Measurements from ENCODE around the gene BOD1L1.
A peak's percentile ranks its signal among the peaks of the same experiment; 100 is the strongest.

Gene BOD1L1

DNA sequence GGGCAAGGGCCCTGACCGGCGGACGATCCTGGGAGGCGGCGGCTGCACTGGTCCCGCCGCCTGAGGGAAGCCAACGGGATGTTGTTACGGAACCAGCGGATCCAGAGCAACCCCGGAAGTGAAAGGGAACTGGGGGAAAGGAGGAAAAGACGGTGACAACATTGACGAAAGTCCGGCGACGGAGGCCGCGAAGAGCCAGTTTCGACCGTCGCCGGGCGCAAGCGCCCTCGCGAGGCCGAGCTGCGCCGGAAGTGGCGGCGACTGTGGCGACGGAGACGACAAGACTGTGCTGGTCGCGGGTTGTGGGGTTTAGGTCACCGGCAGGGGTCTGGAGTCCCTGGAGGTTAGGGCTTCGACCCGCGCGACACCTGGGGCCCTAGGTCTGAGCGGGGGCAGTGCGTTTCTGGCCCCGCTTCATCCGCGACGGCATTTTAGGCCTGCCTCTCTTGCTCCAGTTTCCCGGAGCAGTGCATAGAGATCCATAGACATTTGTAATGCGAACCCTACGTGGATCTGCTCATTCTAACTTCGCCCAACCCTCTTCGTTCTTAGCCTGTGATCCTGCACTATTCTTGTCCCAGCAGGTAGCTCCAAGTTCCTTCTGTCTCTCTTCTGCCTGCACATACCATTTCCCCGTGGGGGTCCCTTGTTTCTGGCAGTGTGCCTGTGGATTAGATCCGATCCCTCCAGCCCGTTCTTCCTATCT, at the start of gene BOD1L1:
BOD1L1 (minus strand) TSS at position 120 of the 706 bp plus-strand sequence. CDS start 138 bp downstream, outside the sequence.
- DNase-seq (ENCODE audit: low read depth in 4 of 4, low spot score in 1 of 4) = peak; percentile 34 to 74 (median 63)

GRCh38 chr4:13674971-13675370, 47.4 kb upstream of the BOD1L1 start:
- no peak for DNase-seq (ENCODE audit: low read depth in 4 of 4, low spot score in 1 of 4)

- no peak for DNase-seq (ENCODE audit: low read depth in 4 of 4, low spot score in 1 of 4)
Observed at GRCh38 chr4:13673167-13673566, 45.6 kb upstream of the BOD1L1 start.

DNA sequence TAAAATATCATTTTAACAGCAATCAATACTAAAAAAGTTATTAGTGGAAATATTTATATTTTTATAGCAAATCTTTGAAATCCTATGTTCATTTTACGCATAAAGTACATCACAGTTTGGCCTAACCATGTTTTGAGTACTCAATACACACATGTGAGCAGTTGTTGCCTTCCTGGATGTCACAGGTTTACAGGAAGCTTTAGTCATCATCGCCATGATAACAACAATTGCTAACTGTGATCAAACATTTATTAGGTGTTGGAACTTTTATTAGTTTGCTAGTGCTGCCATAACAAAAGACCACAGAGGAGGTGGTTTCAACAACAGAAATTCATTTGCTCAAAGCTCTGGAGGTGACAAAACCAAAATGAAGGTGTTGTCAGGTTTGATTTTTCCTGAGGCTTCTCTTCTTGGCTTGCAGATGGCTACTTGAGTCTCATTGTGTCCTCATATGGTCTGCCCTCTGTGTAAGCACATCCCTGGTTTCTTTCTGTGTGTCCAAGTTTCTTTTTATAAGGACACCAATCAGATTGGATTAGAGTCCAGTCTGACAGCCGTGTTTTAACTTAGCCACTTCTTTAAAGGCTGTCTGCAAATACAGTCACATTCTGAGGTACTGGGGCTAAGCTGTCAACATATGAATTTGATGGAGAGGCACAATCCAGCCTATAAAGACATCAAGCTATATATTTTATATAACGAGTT, 43.1 kb upstream of the BOD1L1 start:
- DNase-seq (ENCODE audit: low read depth in 4 of 4, low spot score in 1 of 4) = no peak

GRCh38 chr4:13665701-13666660, 38.5 kb upstream of the BOD1L1 start:
- no peak for DNase-seq (ENCODE audit: low read depth in 4 of 4, low spot score in 1 of 4)

DNA sequence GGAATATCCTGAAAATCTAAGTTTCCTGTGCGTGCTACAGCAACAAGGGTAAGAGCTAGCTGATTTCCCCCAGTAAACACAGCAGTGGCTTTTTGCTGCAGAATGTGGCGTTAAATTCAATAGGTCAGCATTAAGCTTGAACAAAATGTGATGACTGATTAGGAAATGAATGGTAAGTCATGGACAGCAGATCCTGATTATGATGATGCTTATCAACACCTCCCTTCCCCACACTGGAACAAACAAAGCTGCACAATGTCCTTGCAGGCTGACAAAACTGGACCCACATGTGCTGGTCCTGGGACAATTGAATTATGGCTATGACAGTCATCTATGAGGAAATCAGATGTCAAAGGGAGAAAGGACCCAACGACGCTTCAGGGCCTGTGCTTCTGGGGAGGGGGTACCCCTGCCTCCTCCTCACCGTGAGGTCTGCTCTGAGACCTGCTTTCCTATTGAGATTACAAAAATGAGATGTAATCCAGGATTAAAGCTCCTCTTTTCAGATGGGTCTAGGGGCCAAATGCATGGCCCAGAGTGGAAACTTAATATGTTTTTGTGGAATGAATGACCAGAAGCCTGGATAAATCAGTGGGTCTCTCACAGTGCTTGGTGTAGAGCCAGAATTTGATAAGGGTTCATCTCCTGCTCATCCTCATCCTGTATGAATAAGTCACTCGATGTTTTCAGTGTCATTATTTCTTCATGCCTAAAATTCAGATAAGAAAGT, 32.0 kb upstream of the BOD1L1 start:
- no peak for DNase-seq (ENCODE audit: low read depth in 4 of 4, low spot score in 1 of 4)

DNA sequence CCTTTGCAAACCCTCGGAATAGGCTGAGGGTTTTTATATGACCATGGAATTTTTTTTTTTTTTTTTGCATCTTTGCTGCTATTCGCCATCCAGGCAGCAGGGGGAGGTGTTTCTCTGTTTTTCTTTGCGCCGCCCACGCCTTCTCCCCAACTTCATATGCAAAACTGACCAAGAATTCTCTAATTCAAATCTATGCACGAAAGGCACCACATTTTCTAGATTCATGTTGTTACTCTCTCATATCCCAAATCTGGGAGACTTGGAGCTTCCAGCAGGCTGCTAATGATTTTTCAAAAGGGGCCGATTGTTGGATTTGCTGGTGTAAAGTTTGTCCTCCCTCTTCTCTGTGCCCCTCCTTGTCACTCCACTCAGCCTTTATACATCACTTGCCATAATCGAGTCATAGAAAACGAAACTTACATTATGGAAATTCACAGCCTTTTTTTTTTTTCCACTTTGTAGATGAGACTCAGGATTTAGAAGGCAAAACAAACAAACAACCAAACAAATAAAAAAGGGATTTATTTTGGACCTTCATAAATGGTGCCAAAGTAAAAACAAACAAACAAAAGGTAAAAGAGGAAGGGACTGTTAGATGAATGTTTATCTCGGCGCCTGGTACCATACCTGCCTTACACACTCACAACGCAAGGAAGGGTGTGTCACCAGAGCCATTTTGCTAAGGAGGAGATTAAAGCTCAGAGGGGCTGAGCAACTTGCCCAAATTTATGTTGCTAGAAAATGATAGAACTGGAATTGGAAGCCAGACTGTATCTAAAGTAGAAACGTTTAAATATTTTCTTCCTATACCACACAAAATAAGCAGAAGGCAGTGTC, 29.3 kb upstream of the BOD1L1 start:
- DNase-seq (ENCODE audit: low read depth in 4 of 4, low spot score in 1 of 4) = peak; percentile 37 to 66 (median 62)

DNA sequence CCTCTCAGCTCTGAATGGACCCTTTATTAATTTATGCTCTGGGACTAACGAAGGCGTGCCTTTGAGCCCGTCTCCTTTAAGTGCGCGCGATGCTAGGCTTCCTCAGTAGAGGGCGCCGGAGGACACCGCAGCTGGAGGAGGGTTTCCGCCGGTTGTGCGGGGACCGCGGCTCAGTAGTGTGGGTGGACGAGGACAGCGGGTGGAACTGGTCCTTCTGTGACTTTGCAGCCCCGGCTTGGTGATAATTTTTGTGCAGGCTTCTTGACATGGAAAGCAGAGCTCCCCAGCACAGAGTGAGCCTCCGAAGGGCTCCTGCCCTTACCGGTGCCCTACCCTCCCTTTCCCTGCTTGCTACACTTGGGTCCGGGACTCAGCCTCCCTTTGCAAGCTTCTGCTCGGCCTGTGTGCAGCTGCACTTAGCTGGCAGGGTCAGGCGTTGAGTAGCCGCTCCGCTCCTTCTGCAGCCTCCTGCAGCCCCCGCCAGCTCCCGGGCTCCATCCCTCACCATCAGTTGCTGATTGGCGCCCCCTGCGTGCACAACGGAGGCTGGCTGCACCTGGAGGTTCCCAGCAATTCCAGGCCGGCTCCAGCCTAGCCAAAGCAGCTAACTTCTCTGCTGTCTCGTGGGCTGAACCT, 26.8 kb upstream of the BOD1L1 start:
- peak; percentile 53 to 69 (median 66) for DNase-seq (ENCODE audit: low read depth in 4 of 4, low spot score in 1 of 4)

GRCh38 chr4:13653766-13654161, 26.2 kb upstream of the BOD1L1 start:
- no peak for DNase-seq (ENCODE audit: low read depth in 4 of 4, low spot score in 1 of 4)

- DNase-seq (ENCODE audit: low read depth in 4 of 4, low spot score in 1 of 4) = no peak
Observed at GRCh38 chr4:13647031-13647430, 19.5 kb upstream of the BOD1L1 start.

DNA sequence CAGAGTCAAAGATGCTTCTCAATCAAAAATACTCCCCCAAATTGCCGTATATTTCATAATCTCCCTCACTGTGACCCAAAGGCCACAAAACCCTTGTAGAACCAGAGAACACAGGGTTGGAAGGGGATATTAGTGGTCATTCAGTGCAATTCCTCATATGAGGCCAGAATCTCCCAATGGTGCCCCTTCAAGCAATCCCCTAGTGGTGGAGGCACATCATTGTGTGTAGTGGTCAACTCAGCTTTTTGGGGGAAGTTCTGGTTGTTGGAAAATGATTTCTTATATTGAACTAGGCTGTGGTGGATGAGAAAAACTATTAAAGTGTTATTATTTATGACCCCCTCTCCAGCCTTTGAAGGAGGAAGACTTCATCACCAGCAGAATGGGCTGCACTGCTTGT, 17.6 kb upstream of the BOD1L1 start:
- no peak for DNase-seq (ENCODE audit: low read depth in 4 of 4, low spot score in 1 of 4)

DNA sequence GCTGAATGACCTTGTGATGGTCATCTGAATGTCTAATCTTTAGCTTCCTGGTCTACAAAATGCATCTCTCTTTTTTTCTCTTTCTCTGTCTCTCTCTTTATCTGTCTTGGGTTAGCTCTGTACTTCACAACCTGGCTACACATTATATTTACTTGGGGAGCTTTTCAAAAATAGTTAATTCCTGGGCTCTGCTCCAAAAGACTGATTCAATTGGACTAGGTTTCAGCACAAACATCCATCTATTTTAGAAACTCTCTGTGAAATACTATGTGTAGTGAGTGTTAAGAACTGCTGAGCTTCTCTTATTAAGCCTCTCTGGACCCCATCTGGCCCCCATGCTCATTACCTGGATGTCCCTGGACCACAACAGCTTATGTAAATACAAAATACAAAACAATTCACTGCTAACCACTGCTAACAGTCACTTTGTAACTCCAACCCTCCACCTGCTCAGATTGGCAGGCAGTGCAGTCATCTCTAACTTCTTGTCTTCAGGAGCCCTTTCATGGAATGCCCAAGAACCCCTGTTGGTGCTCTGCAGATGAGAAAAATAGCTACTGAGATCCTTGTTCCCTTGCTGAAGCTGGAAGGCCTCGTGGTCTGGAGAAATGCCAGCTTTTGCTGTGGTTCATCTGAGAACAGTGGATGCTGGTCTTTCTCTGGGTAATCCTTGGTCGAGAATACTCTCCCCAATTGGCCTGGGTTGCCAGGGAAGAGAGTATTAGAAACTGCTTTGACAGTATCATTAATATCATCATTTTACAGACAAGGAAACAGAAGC, 14.8 kb upstream of the BOD1L1 start:
- DNase-seq (ENCODE audit: low read depth in 4 of 4, low spot score in 1 of 4) = no peak

DNA sequence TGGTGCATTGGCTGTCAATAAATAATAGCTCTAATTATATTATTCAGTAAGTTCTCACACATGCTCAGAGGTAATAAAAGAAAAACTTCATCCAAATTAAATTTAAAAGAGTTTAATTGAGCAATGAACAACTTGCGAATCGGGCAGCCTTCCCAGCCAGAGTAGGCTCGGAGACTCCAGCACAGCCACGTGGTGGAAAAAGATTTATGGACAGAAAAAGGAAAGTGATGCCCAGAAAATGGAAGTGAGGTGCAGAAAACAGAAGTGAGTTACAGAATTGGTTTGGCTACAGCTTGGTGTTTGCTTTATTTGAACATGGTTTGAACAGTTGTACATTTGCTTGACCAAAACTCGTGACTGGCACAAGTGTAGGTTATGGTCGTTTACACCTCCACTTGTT, 13.6 kb upstream of the BOD1L1 start:
- no peak for DNase-seq (ENCODE audit: low read depth in 4 of 4, low spot score in 1 of 4)

DNA sequence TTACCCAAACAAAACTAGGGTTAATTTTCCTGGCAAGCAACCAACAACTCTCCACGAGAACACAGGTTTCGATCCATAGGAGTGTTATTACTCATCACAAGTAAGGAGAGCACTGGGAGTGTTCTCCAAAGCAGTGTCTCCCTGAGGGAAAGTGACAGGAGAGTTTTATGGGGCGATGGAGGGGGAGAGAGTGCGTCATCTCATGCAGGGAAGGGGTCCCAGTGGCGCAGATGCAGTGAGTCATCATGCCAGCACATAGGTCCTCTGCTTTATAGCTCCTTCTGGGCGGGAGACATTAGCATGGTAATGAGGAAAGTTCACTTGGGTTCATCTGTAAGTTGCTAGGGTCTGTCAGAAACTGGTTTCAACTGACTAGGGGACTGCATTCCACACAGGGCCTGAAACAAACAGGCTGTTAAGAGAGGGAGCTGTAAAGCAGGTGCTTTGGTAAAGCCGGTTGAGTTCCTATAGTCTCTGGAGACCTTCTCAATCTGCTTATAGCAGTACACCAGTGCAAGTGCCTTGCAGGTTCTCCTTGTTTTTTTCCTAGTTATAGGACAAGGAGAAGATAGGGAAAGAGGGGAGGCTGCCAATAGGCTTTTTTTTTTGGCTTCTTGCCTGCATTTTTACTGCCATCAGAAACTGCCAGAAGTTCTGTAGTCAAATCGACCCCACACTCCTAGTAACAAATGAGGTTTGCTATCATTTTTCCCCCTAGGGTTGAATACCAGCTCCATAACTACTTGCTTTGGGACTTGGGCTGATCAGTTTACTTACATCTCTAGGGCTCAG, 12.8 kb upstream of the BOD1L1 start:
- no peak for DNase-seq (ENCODE audit: low read depth in 4 of 4, low spot score in 1 of 4)

- no peak for DNase-seq (ENCODE audit: low read depth in 4 of 4, low spot score in 1 of 4)
Observed at GRCh38 chr4:13635286-13635799, 7.8 kb upstream of the BOD1L1 start.

- no peak for DNase-seq (ENCODE audit: low read depth in 4 of 4, low spot score in 1 of 4)
Observed at GRCh38 chr4:13633671-13634070, 6.1 kb upstream of the BOD1L1 start.

DNA sequence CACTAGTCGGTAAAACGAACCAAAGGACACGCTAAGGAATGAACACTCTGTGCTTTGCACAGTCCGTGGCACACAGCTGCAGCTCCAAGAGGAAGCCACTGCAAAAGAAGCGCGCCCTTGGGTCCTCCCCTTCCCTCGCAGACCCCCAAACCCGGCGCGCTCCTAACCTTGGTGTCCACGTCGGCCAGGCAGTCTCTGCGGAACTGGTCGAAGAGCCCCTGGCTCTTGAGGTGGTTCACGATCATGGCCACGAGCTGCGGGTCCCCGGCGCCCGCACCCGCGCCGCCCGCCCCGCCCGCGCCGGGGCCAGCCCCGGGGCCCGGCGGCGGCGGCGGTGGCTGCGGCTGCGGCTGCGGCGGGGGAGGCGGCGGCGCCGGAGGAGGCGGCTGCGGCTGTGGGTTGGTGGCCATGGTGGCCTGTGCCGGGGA, 333 bp downstream of the BOD1L1 start:
- DNase-seq (ENCODE audit: low read depth in 4 of 4, low spot score in 1 of 4) = peak in 1 of 4 experiments; percentile 7

Measured in stimulated activated CD4-positive, alpha-beta T cell treated with anti-CD3 and anti-CD28 coated beads, Interleukin-1b, Interleukin-23, amount 100 ng/mL, for 24 hours (primary cell).